ENCODE measurements around the gene OR8B4.
"Not testable (repeated sequence)": the region's sequence is repeated elsewhere in the genome, so short reads cannot be mapped to it uniquely, and the experiment has no call there.

Gene OR8B4

GRCh38 chr11:124405581-124405980 is 19.1 kb downstream of the OR8B4 start:
- H3K36me3 ChIP-seq = no peaks in the 10 kb centered on the region
- H3K27ac ChIP-seq = no peak overlapping the region
- no peak for TF ChIP-seq CTCF (IDR thresholded peaks at IDR 0.05)
- no peaks in the 10 kb centered on the region for H3K4me1 ChIP-seq (ENCODE audit: control insufficient read depth in 1 of 2, insufficient read depth in 1 of 2, low read depth in 1 of 2, low read length in 1 of 2)
- no peaks in the 10 kb centered on the region for H3K9me3 ChIP-seq
- no peak overlapping the region for H3K4me3 ChIP-seq (ENCODE audit: low read depth in 1 of 2, low read length in 1 of 2)
- peaks cover 37% of the 10 kb centered on the region for H3K27me3 ChIP-seq

GRCh38 chr11:124403186-124403585 is 21.5 kb downstream of the OR8B4 start:
- H3K9me3 ChIP-seq = not testable (repeated sequence)

GRCh38 chr11:124402326-124402922 is 22.2 kb downstream of the OR8B4 start:
- TF ChIP-seq CTCF (IDR thresholded peaks at IDR 0.05) = no peak
- Histone ChIP-seq H3K36me3 (no peaks in the 10 kb centered on the region), H3K4me3 (ENCODE audit: low read depth in 1 of 2, low read length in 1 of 2) (no peak overlapping the region)

More at GRCh38 chr11:124403186-124403585, 21.5 kb downstream of the OR8B4 start:
- not testable (repeated sequence) for H3K4me3 ChIP-seq (ENCODE audit: low read depth in 1 of 2, low read length in 1 of 2); H3K4me1 ChIP-seq (ENCODE audit: control insufficient read depth in 1 of 2, insufficient read depth in 1 of 2, low read depth in 1 of 2, low read length in 1 of 2); H3K27ac ChIP-seq; H3K36me3 ChIP-seq
- peaks cover 28% of the 10 kb centered on the region for H3K27me3 ChIP-seq

GRCh38 chr11:124398924-124399323 is 25.7 kb downstream of the OR8B4 start, which contains the start of gene OR8B3:
Gene OR8B3 (minus strand): TSS chr11:124399024. CDS start chr11:124397351, 1,673 bp downstream.
- Histone ChIP-seq H3K4me1 (ENCODE audit: control insufficient read depth in 1 of 2, insufficient read depth in 1 of 2, low read depth in 1 of 2, low read length in 1 of 2) (no peaks in the 10 kb centered on the region), H3K27me3 (no peaks in the 10 kb centered on the region), H3K4me3 (ENCODE audit: low read depth in 1 of 2, low read length in 1 of 2) (no peak within 1 kb of the TSS), H3K36me3 (no peaks in the 10 kb centered on the region), H3K27ac (no peak within 1 kb of the TSS), H3K9me3 (no peaks in the 10 kb centered on the region)
- no peak for TF ChIP-seq CTCF (IDR thresholded peaks at IDR 0.05)

More at GRCh38 chr11:124402326-124402922, 22.2 kb downstream of the OR8B4 start:
- Histone ChIP-seq H3K27ac (no peak overlapping the region), H3K4me1 (ENCODE audit: control insufficient read depth in 1 of 2, insufficient read depth in 1 of 2, low read depth in 1 of 2, low read length in 1 of 2) (no peaks in the 10 kb centered on the region), H3K27me3 (peaks cover 23% of the 10 kb centered on the region), H3K9me3 (no peaks in the 10 kb centered on the region)

GRCh38 chr11:124396847-124397246 is 27.8 kb downstream of the OR8B4 start:
- not testable (repeated sequence) for H3K4me1 ChIP-seq (ENCODE audit: control insufficient read depth in 1 of 2, insufficient read depth in 1 of 2, low read depth in 1 of 2, low read length in 1 of 2); H3K36me3 ChIP-seq; H3K4me3 ChIP-seq (ENCODE audit: low read depth in 1 of 2, low read length in 1 of 2); H3K27ac ChIP-seq; H3K9me3 ChIP-seq; H3K27me3 ChIP-seq

GRCh38 chr11:124394408-124394807 is 30.3 kb downstream of the OR8B4 start:
- Histone ChIP-seq H3K27me3 (no peaks in the 10 kb centered on the region), H3K4me3 (ENCODE audit: low read depth in 1 of 2, low read length in 1 of 2) (no peak overlapping the region), H3K9me3 (no peaks in the 10 kb centered on the region), H3K36me3 (no peaks in the 10 kb centered on the region), H3K4me1 (ENCODE audit: control insufficient read depth in 1 of 2, insufficient read depth in 1 of 2, low read depth in 1 of 2, low read length in 1 of 2) (no peaks in the 10 kb centered on the region), H3K27ac (no peak overlapping the region)
- no peak for TF ChIP-seq CTCF (IDR thresholded peaks at IDR 0.05)

All from neutrophil (primary cell).